SK-N-SH (cell line): ENCODE results near the gene RNF25. TPM values are rescaled to one million over a fixed set of nuclear protein-coding genes. Genes with fewer than 3 reads are reported as not detected.

ENCODE experiments used
- CTCF ChIA-PET: fragments of 300-600, 350-600 bp; formaldehyde crosslinking; extraction: SDS; loops from one replicate; lab custom pipeline; 2021; lab: Yijun Ruan, JAX
- POLR2A ChIA-PET: fragments of 350-600 bp; sonication (Branson Sonifier 250); formaldehyde crosslinking; extraction: SDS; loops from one replicate; lab custom pipeline; 2020; ENCODE audit warnings: antibody characterized with exemption, inconsistent platforms; lab: Yijun Ruan, JAX
- DNase-seq: peaks from one replicate; pipeline ENCODE4 v3.0.0; 2012
- H2AFZ ChIP-seq: fragments of 200-600 bp; sonication (generic); 2 replicates; pipeline ENCODE4 v1.8.1; 2016; ENCODE audit warnings: antibody characterized with exemption, mild to moderate bottlenecking, low read depth
- H3F3A ChIP-seq: fragments of 200-600 bp; sonication (generic); replicated peaks from 2 replicates; pipeline ENCODE3; 2016; ENCODE audit warnings: antibody characterized with exemption, mild to moderate bottlenecking; ENCODE audit not compliant: insufficient read depth
- H3K27ac ChIP-seq, 2 experiments: fragments of 200-500 bp in 1 of 2; fragments of 200-600 bp in 1 of 2; sonication (Bioruptor generic) in 1 of 2; sonication (generic), shearing (Covaris generic) in 1 of 2; 2 replicates each; pipeline versions ENCODE4 v1.5.1 to v1.6.1; 2014 to 2016; ENCODE audit warnings: low read depth in 2 of 2, inconsistent platforms in 1 of 2, low read length in 1 of 2, mild to moderate bottlenecking in 1 of 2, mixed read lengths in 1 of 2
- H3K27me3 ChIP-seq: fragments of 200-600 bp; sonication (generic), shearing (Covaris generic); 2 replicates; pipeline ENCODE4 v1.6.1; 2016; ENCODE audit warnings: mixed run types; ENCODE audit not compliant: insufficient read depth
- H3K36me3 ChIP-seq, 2 experiments: fragments of 200-500 bp in 1 of 2; fragments of 200-600 bp in 1 of 2; sonication (Bioruptor generic) in 1 of 2; sonication (generic) in 1 of 2; replicated peaks in 1 of 2; 2 replicates each; pipeline versions ENCODE3 to v1.5.1; 2014 to 2016; ENCODE audit warnings: low read length in 1 of 2, mild to moderate bottlenecking in 1 of 2; ENCODE audit not compliant: insufficient read depth in 2 of 2, control insufficient read depth in 1 of 2
- H3K4me1 ChIP-seq, 2 experiments: fragments of 200-500 bp in 1 of 2; fragments of 200-600 bp in 1 of 2; sonication (Bioruptor generic) in 1 of 2; sonication (generic), shearing (Covaris generic) in 1 of 2; 2 replicates each; pipeline versions ENCODE4 v1.5.1 to v1.6.1; 2014 to 2016; ENCODE audit warnings: low read depth in 1 of 2, low read length in 1 of 2, mixed run types in 1 of 2; ENCODE audit not compliant: insufficient read depth in 2 of 2, control insufficient read depth in 1 of 2
- H3K4me2 ChIP-seq: fragments of 200-600 bp; sonication (generic), shearing (Covaris generic); 2 replicates; pipeline ENCODE4 v1.6.1; 2017; ENCODE audit warnings: mixed run types
- H3K4me3 ChIP-seq, 2 experiments: fragments of 200-500 bp in 1 of 2; fragments of 200-600 bp in 1 of 2; sonication (Bioruptor generic) in 1 of 2; sonication (generic), shearing (Covaris generic) in 1 of 2; 2 replicates each; pipeline versions ENCODE4 v1.5.1 to v1.8.1; 2014 to 2016; ENCODE audit warnings: low read depth in 2 of 2, inconsistent platforms in 1 of 2, low read length in 1 of 2, mild to moderate bottlenecking in 1 of 2, mixed read lengths in 1 of 2, moderate library complexity in 1 of 2
- H3K79me2 ChIP-seq: fragments of 200-600 bp; sonication (generic); 2 replicates; pipeline ENCODE4 v1.8.1; 2017; ENCODE audit warnings: mild to moderate bottlenecking; ENCODE audit not compliant: insufficient read depth
- H3K9ac ChIP-seq: fragments of 200-600 bp; sonication (generic); 2 replicates; pipeline ENCODE4 v1.6.1; 2017; ENCODE audit warnings: mixed run types
- H3K9me2 ChIP-seq: fragments of 200-600 bp; sonication (generic); 2 replicates; pipeline ENCODE4 v1.6.1; 2017; ENCODE audit warnings: mixed run types
- H3K9me3 ChIP-seq: fragments of 200-600 bp; sonication (generic); 2 replicates; pipeline ENCODE4 v1.6.1; 2017; ENCODE audit warnings: mixed run types, mild to moderate bottlenecking, moderate library complexity
- H4K20me1 ChIP-seq: fragments of 200-600 bp; sonication (generic); 2 replicates; pipeline ENCODE4 v1.6.1; 2017; ENCODE audit warnings: mild to moderate bottlenecking, mixed run types; ENCODE audit not compliant: insufficient read depth
- CHD2 ChIP-seq: fragments of 150-350 bp; IDR thresholded peaks from 2 replicates; pipeline ENCODE4 v1.6.1; 2018; ENCODE audit warnings: low read length; ENCODE audit not compliant: partially characterized antibody
- ELF1 ChIP-seq: IDR thresholded peaks from 2 replicates; pipeline ENCODE4 v1.4.0; 2012
- FOSL2 ChIP-seq: IDR thresholded peaks from 2 replicates; pipeline ENCODE4 v1.4.0; 2012; ENCODE audit warnings: low read depth, mild to moderate bottlenecking, moderate library complexity, borderline replicate concordance
- FOXJ3 ChIP-seq: sonication (generic); formaldehyde crosslinking; IDR thresholded peaks from 2 replicates; pipeline ENCODE4 v1.5.1; 2020; ENCODE audit warnings: mild to moderate bottlenecking, missing genetic modification reagents
- FOXM1 ChIP-seq: IDR thresholded peaks from 2 replicates; pipeline ENCODE4 v1.4.0; 2012; ENCODE audit warnings: low read depth, mild to moderate bottlenecking
- IRF3 ChIP-seq: fragments of 150-350 bp; IDR thresholded peaks from 2 replicates; pipeline ENCODE4 v1.6.1; 2016; ENCODE audit warnings: mild to moderate bottlenecking, low read depth, low read length
- JUND ChIP-seq: IDR thresholded peaks from 2 replicates; pipeline ENCODE4 v1.4.0; 2012
- NFIC ChIP-seq: IDR thresholded peaks from 2 replicates; pipeline ENCODE4 v1.4.0; 2012; ENCODE audit warnings: borderline replicate concordance
- POLR2AphosphoS5 ChIP-seq: IDR thresholded peaks from 2 replicates; pipeline ENCODE4 v1.6.1; 2012; ENCODE audit warnings: low read depth, low read length
- RCOR1 ChIP-seq: fragments of 150-350 bp; IDR thresholded peaks from 2 replicates; pipeline ENCODE4 v1.6.1; 2017; ENCODE audit warnings: antibody characterized with exemption, low read length
- REST ChIP-seq: IDR thresholded peaks from 2 replicates; pipeline ENCODE4 v1.6.1; 2012; ENCODE audit warnings: mild to moderate bottlenecking, low read depth, low read length, moderate library complexity
- RFX5 ChIP-seq: IDR thresholded peaks from 2 replicates; pipeline ENCODE4 v1.6.1; 2012; ENCODE audit warnings: mild to moderate bottlenecking, improper control_type of control experiment, low read length
- RXRA ChIP-seq: IDR thresholded peaks from 2 replicates; pipeline ENCODE4 v1.4.0; 2012; ENCODE audit warnings: low read depth, mild to moderate bottlenecking, borderline replicate concordance
- SIN3A ChIP-seq: IDR thresholded peaks from 2 replicates; pipeline ENCODE4 v1.6.1; 2012; ENCODE audit warnings: low read depth, mild to moderate bottlenecking, low read length, moderate library complexity, borderline replicate concordance
- SMC3 ChIP-seq: IDR thresholded peaks from 2 replicates; pipeline ENCODE4 v1.6.1; 2012; ENCODE audit warnings: low read depth, low read length, improper control_type of control experiment
- TCF12 ChIP-seq: IDR thresholded peaks from 2 replicates; pipeline ENCODE4 v1.4.0; 2012
- USF1 ChIP-seq: IDR thresholded peaks from 2 replicates; pipeline ENCODE4 v1.4.0; 2012; ENCODE audit warnings: low read depth, borderline replicate concordance
- YY1 ChIP-seq: IDR thresholded peaks from 2 replicates; pipeline ENCODE4 v1.4.0; 2012; ENCODE audit warnings: low read depth, mild to moderate bottlenecking
- WGBS: methylation state at CpG from one replicate; pipeline ENCODE4 v1.1.6; 2017; ENCODE audit warnings: low lambda C conversion rate; 5-methylcytosine and 5-hydroxymethylcytosine counted together
- polyA plus RNA-seq, 3 experiments: library from polyadenylated mRNA; depleted of rRNA; stranded (reverse); fragments of >200 nt; gene quantifications; 2 replicates each; pipeline ENCODE4 v1.2.3, GENCODE V29; 2012

Gene RNF25
- polyA plus RNA-seq, 1 of the 3 experiments (the other 2 are of a cell fraction): 72.2 TPM

GRCh38 chr2:218642786-218643185, 29.0 kb downstream of the RNF25 start:
- DNase-seq: no peak
- Histone ChIP-seq H2AFZ (no peak overlapping the region), H4K20me1 (no peaks in the 10 kb centered on the region), H3F3A (peaks cover 3% of the 10 kb centered on the region), H3K27me3 (no peaks in the 10 kb centered on the region), H3K27ac (no peak overlapping the region), H3K36me3 (peaks cover 30 to 78% of the 10 kb centered on the region in 2 experiments), H3K4me2 (no peak overlapping the region), H3K9me2 (no peaks in the 10 kb centered on the region), H3K9me3 (no peaks in the 10 kb centered on the region), H3K4me1 (no peaks in the 10 kb centered on the region), H3K4me3 (no peak overlapping the region), H3K9ac (no peak overlapping the region), H3K79me2 (peaks cover 4% of the 10 kb centered on the region)
- CTCF ChIA-PET: no interaction called here
- POLR2A ChIA-PET: interaction anchor here (1.1 kb wide), 1 partner anchor 36 kb away, joined by 3 read pairs; the partner anchor contains the start of gene PLCD4
- TF ChIP-seq JUND: no peak
- TF ChIP-seq NFIC: no peak
- no peak for TF ChIP-seq SIN3A
- no peak for TF ChIP-seq POLR2AphosphoS5
- no peak for TF ChIP-seq FOXJ3 (CRISPR knock-in tag)
- TF ChIP-seq CHD2: no peak
- TF ChIP-seq FOXM1: no peak
- WGBS: 92% methylated on average over 14 of the region's 17 CpGs

- ChIA-PET CTCF (interaction anchor here (1.2 kb wide), 1 partner anchor 23 kb away, joined by 3 read pairs; no protein-coding TSS in a partner anchor), POLR2A (interaction anchor here (1.1 kb wide), 1 partner anchor 35 kb away, joined by 3 read pairs; the partner anchor contains the start of gene PLCD4)
- H3K79me2 ChIP-seq: peaks cover 4% of the 10 kb centered on the region
- TF ChIP-seq RXRA (no peak), FOXJ3 (CRISPR knock-in tag) (no peak), JUND (no peak), SMC3 (no peak), FOXM1 (no peak), TCF12 (no peak)
- no peak overlapping the region for H3K9ac ChIP-seq
- H3K36me3 ChIP-seq: peaks cover 32 to 78% of the 10 kb centered on the region in 2 experiments
- WGBS: 95% methylated on average over 8 of the region's 18 CpGs
- H3K4me1 ChIP-seq: no peaks in the 10 kb centered on the region
- peaks cover 6% of the 10 kb centered on the region for H3F3A ChIP-seq
- H3K9me2 ChIP-seq: no peaks in the 10 kb centered on the region
- H3K27ac ChIP-seq: no peak overlapping the region
- no peak for DNase-seq
- no peak overlapping the region for H3K4me3 ChIP-seq
- no peaks in the 10 kb centered on the region for H3K27me3 ChIP-seq
- H3K4me2 ChIP-seq: no peak overlapping the region
- H2AFZ ChIP-seq: no peak overlapping the region
- H4K20me1 ChIP-seq: no peaks in the 10 kb centered on the region
- H3K9me3 ChIP-seq: no peaks in the 10 kb centered on the region
Observed at GRCh38 chr2:218642121-218642656, 29.6 kb downstream of the RNF25 start.

- 89% methylated on average over 14 of the region's 18 CpGs for WGBS
- H3K36me3 ChIP-seq: peaks cover 30 to 77% of the 10 kb centered on the region in 2 experiments
- no peak for TF ChIP-seq IRF3
- no peak for TF ChIP-seq YY1
- TF ChIP-seq NFIC: no peak
- TF ChIP-seq FOSL2: no peak
- no peak for TF ChIP-seq USF1
- TF ChIP-seq SMC3: no peak
- TF ChIP-seq ELF1: no peak
- TF ChIP-seq REST: no peak
- TF ChIP-seq RFX5: no peak
- TF ChIP-seq RCOR1: no peak
Observed at GRCh38 chr2:218638372-218638771, 33.4 kb downstream of the RNF25 start.

More at GRCh38 chr2:218638372-218638771, 33.4 kb downstream of the RNF25 start:
- H4K20me1 ChIP-seq: no peaks in the 10 kb centered on the region
- no peak overlapping the region for H3K4me2 ChIP-seq
- H3K79me2 ChIP-seq: no peaks in the 10 kb centered on the region
- H3K27ac ChIP-seq: no peak overlapping the region
- peaks cover 11% of the 10 kb centered on the region for H3F3A ChIP-seq
- H2AFZ ChIP-seq: no peak overlapping the region
- no peak overlapping the region for H3K4me3 ChIP-seq
- ChIA-PET POLR2A (no interaction called here), CTCF (interaction anchor here (1.7 kb wide), 1 partner anchor 10 kb away, joined by 8 read pairs; no protein-coding TSS in a partner anchor)
- H3K27me3 ChIP-seq: no peaks in the 10 kb centered on the region
- H3K4me1 ChIP-seq: no peaks in the 10 kb centered on the region
- H3K9ac ChIP-seq: no peak overlapping the region
- DNase-seq: no peak
- no peaks in the 10 kb centered on the region for H3K9me3 ChIP-seq
- H3K9me2 ChIP-seq: no peaks in the 10 kb centered on the region
